GM21360 (cell line): Measurements from ENCODE around the gene CYBRD1.
"Not testable (repeated sequence)": the region's sequence is repeated elsewhere in the genome, so short reads cannot be mapped to it uniquely, and the experiment has no call there.

Source experiments
- ATAC-seq: cut with Tn5 transposase; IDR thresholded peaks from one replicate; pipeline ENCODE4 v1.9.1; 2021; ENCODE audit warnings: mild to moderate bottlenecking, moderate library complexity; ENCODE audit not compliant: unreplicated experiment

Gene CYBRD1

GRCh38 chr2:171522052-171522787, at the start of gene CYBRD1:
Gene CYBRD1, plus strand, starts transcription at chr2:171522474. Its CDS starts 72 bp downstream, at chr2:171522546.
- peak; percentile 65 for ATAC-seq

- ATAC-seq = no peak
Measured at GRCh38 chr2:171475979-171476378, 46.3 kb upstream of the CYBRD1 start.

GRCh38 chr2:171478345-171478744, 43.9 kb upstream of the CYBRD1 start:
- no peak for ATAC-seq

DNA sequence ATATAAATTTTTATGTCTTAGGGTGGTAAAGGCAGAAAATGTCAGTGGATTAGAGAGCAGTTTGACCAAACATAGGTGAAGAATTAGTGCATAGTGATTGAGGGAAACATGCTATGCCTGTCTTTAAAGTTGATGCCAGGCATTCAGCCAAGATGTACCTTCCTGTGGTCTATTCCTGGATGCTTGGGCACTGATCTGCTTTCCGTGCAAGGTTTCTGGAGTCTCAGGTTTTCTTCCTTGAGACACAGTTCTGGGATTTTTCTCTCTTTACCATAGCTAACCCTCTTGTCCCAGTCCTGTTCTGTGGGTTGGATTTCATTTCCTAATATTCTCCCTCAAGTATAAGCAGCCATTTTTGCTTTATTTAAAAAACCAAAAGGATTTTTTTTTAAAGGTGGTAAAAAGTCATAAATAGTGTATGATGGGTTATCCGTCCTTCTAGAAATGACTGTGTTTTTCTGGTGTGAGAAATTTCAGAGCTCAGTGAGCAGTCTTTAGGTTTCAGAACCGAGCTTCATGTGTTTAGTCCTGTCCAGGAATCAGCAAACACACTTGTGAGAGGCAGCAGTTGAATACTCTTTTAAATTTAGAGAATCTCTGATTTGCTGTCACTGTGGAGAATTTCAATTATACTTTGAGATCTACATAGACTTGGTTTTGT, 43.0 kb upstream of the CYBRD1 start:
- peak; percentile 59 for ATAC-seq

DNA sequence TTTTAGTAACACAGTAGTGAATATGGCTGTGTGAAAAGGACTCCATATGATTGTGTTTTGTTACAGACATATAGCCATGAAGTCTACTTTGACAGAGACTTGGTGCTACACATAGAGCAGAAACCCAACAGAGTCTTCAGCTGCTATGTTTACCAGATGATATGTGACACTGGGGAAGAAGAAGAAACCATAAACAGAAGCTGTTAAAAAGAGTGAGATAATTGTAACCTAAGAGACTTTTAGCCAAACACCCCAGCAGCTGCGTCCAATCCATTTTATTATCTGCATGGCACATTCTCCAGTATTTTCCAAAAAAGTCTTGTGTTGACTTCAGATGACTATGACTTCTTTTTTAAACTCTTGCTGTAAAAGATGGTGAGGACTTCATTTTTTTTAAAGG, 41.4 kb upstream of the CYBRD1 start:
- ATAC-seq = no peak

GRCh38 chr2:171482308-171482707, 40.0 kb upstream of the CYBRD1 start:
- ATAC-seq = no peak

GRCh38 chr2:171482877-171483276, 39.4 kb upstream of the CYBRD1 start:
- no peak for ATAC-seq

- no peak for ATAC-seq
Measured at GRCh38 chr2:171483793-171484192, 38.5 kb upstream of the CYBRD1 start.

GRCh38 chr2:171485116-171485515, 37.2 kb upstream of the CYBRD1 start:
- ATAC-seq = no peak

DNA sequence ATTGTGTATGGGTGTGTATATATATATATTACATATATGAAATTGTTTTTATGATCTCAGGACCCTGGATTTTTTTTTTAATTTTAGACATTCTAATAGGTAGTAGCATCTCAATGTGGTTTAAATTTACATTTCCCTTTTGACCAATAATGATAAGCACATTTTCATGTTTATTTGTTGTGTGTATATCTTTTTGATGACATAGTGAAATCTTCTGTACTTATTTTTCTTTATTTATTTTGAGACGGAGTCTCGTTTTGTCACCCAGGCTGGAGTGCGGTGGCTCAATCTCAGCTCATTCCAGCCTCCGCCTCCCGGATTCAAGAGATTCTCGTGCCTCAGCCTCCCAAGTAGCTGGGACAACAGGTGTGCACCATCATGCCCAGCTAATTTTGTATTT, 35.1 kb upstream of the CYBRD1 start:
- no peak for ATAC-seq

DNA sequence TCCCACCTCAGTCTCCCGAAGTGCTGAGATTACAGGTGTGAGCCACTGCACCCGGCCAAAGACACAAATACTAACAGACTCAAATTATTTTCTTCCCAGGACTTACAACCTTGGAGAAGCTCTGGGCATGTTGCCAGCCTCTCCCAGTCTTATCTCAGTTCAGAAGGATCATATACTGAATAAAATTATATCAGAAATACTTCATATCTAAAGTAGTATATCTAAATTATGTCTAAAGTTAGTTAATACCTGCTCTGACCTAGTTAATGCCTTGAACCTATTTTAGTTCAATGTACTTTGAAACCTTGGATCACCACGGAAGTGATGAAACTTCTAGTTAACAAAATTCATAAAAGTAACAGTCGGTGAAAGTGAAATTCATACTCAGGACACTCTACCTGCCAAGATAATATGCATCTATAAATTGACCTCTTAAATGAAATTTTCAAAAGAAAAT, 34.4 kb upstream of the CYBRD1 start:
- no peak for ATAC-seq

DNA sequence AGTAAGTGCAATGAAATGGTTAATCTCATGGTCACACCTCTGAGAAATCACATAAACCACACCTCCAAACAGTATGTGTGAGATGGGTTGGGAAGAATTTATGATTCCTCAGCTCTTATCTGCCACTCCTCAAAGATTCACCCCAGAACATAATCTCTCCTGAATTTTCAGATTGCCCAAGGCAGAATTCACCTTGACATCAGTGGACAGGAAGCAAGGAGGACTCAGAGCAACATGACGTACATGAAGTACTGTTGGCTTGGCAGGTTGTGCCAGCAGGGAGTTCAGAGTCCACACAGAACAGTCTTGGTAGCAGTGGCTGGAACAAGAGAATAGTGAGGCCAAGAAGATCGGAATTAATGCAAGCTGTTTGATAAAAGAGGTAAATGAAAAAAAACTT, 31.7 kb upstream of the CYBRD1 start:
- ATAC-seq = no peak

DNA sequence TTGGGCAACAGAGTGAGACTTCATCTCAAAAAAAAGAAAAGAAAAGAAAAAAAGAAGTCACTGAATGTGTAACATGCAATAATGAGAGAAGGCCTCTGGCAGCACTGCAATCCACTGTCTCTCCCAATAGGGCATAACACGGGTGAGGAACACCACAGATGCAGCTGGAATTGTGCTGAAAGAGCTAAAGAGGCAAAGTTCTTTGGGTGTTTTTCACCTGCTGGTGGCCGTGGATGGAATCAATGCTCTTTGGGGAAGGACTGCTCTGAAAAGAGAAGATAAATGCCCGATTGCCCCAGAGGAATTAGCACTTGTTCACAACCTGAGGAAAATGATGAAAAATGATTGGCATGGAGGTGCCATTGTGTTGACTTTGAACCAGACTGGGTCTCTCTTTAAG, 31.0 kb upstream of the CYBRD1 start:
- no peak for ATAC-seq

GRCh38 chr2:171492664-171493063, 29.6 kb upstream of the CYBRD1 start:
- ATAC-seq = no peak

DNA sequence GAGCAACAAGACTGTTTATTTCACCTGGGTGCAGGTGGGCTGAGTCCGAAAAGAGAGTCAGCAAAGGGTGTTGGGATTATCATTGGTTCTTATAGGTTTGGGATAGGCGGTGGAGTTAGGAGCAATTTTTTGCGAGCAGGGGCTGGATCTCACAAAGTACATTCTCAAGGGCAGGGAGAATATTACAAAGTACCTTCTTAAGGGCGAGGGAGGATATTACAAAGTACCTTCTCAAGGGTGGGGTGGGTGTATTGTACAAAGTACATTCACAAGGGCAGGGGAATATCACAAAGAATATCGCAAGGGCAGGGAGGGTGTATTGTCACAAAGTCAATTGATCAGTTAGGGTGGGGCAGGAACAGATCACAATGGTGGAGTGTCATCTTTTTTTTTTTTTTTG, 24.6 kb upstream of the CYBRD1 start:
- not testable (repeated sequence) for ATAC-seq

GRCh38 chr2:171505374-171505773, 16.9 kb upstream of the CYBRD1 start:
- ATAC-seq = no peak

DNA sequence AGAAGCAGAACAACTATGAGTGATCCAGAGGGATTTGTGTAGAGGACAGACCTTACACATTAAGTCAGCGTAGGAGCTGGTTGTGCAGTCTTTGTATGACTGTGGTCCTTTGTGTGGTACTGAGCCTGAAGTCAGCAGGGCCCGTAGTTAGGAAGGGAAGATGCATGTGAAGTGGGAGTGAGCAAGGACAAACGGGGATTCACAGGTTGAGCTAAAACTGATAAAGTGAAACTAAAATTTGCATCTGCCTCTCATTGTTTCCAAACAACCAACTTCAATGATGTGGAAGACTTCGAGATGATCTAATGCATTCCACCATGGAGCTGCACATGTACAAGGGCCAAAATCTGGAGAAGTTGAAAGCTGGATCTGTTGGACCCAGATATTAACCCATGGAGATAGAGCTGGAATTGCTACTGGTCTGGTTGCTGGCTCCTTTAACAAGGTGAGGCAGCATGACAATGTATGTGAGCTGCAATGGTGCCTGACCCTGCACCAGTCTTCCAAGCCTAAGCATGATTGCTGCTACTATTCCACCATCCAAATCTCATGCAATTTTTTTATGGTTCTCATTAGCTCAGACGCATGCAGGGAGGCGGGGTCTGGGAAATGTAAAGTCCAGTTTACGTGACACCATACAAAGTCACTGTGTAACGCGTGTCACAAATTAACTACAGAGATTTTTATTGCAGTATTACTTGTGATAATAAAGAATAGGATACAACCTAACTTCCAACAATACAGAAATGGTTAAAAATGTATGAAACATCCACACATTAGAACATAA, 12.1 kb upstream of the CYBRD1 start:
- ATAC-seq = peak; percentile 84

DNA sequence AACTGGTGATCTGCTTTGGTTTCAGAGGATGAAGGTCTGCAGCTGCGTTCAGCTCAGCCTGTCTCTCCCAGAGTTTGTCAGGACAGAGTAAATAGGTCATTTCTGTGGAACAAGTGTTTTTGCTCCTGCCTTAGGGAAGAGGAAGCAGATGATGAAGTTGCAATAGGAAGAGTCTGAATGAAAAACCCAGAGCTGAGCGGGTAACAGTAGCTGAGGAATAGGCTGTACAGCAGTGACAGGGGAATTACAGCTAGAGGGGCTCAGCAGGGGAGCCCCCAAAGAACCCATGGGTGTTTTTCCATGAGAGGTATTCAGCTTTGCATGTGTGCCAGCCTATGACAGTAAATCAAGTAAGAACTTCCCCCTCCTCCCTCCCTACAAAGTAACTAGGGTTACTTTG, 10.3 kb upstream of the CYBRD1 start:
- no peak for ATAC-seq

GRCh38 chr2:171512683-171513195, 9.5 kb upstream of the CYBRD1 start:
- ATAC-seq = no peak

DNA sequence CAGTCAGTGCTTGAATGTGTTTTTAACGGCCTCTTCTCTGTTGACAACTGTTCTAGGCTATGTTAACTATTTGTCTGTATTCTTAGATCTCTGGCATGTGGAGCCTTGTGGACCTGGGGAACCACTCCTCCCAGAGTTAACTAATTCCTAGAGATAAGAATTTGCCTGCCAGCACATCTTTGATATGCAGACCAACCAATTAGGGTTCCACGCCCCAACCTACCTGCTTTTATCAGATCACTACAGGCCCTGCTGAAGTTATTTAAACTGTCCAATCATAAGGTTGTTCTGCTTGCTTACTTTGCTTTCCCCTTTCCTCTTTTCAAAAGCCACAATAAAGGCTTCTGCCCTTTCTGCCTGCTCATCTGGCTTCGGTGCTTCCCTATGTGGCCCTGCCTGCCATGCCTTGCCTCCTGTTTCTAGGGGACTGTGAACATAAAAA, 8.5 kb upstream of the CYBRD1 start:
- no peak for ATAC-seq

GRCh38 chr2:171514908-171515582, 7.2 kb upstream of the CYBRD1 start:
- ATAC-seq = no peak
